GM12878 (cell line): ENCODE data around the gene TEX51. TPM values are rescaled to one million over a fixed set of nuclear protein-coding genes. Genes with fewer than 3 reads are reported as not detected.

Experiments used
- ATAC-seq: fragments of 200-7000 bp; cut with Tn5 transposase; 3 replicates; pipeline ENCODE4 v1.9.1; 2020; ENCODE audit warnings: mild to moderate bottlenecking, moderate library complexity
- BruUV-seq: library from RNA; stranded (reverse); fragments of 400-500 nt; replicated peaks from 2 replicates; lab custom pipeline; 2021; lab: Mats Ljungman, UMichigan
- CTCF ChIA-PET: fragments of 300-600 bp; sonication (Branson Sonifier 250); formaldehyde crosslinking; extraction: SDS; loops from one replicate; lab custom pipeline; 2021; ENCODE audit warnings: inconsistent platforms; lab: Yijun Ruan, JAX
- POLR2A ChIA-PET: fragments of 350-600 bp; formaldehyde crosslinking; extraction: SDS; loops from one replicate; lab custom pipeline; 2021; ENCODE audit warnings: inconsistent platforms; lab: Charles Lee
- RAD21 ChIA-PET: fragments of 300-600 bp; sonication (Branson Sonifier 250); formaldehyde crosslinking; loops from one replicate; lab custom pipeline; 2023; ENCODE audit warnings: antibody characterized with exemption; ENCODE audit not compliant: unreplicated experiment; lab: Charles Lee
- SMC1A ChIA-PET: fragments of 300-600 bp; sonication (Branson Sonifier 250); formaldehyde crosslinking; loops from one replicate; lab custom pipeline; 2023; ENCODE audit not compliant: unreplicated experiment, uncharacterized antibody; lab: Charles Lee
- DNase-seq: peaks from one replicate; pipeline ENCODE4 v3.0.0-alpha.2; 2011; ENCODE audit warnings: low read depth, low spot score
- FAIRE-seq: peaks from 3 replicates; lab custom pipeline; 2011; peaks lifted over from hg19 to GRCh38; lab: Jason Lieb, UNC
- H2AFZ ChIP-seq: 2 replicates; pipeline ENCODE4 v1.6.0; 2011; ENCODE audit warnings: low read depth, low read length, control low read depth; ENCODE audit not compliant: control insufficient read depth
- H3K27ac ChIP-seq: 2 replicates; pipeline ENCODE4 v1.5.1; 2011; ENCODE audit warnings: control low read depth; ENCODE audit not compliant: control insufficient read depth, insufficient read depth
- H3K27me3 ChIP-seq, 2 experiments: replicated peaks in 1 of 2; 2 replicates each; pipeline versions ENCODE4 v1.6.0 to v1.6.1; 2011; ENCODE audit warnings: low read length in 1 of 2; ENCODE audit not compliant: control insufficient read depth in 2 of 2, insufficient read depth in 2 of 2
- H3K36me3 ChIP-seq, 2 experiments: 2 replicates each; pipeline ENCODE4 v1.5.1; 2011; ENCODE audit warnings: low read length in 1 of 2; ENCODE audit not compliant: control insufficient read depth in 2 of 2, insufficient read depth in 2 of 2
- H3K4me1 ChIP-seq: 2 replicates; pipeline ENCODE4 v1.6.1; 2011; ENCODE audit warnings: mild to moderate bottlenecking, low read length, moderate library complexity, mixed read lengths; ENCODE audit not compliant: control insufficient read depth, insufficient read depth
- H3K4me2 ChIP-seq: 2 replicates; pipeline ENCODE4 v1.6.0; 2011; ENCODE audit warnings: control low read depth; ENCODE audit not compliant: control insufficient read depth, insufficient read depth
- H3K4me3 ChIP-seq: fragments of 200-600 bp; sonication (generic); 2 replicates; pipeline ENCODE4 v1.5.1; 2016
- H3K79me2 ChIP-seq: 2 replicates; pipeline ENCODE4 v1.6.0; 2011; ENCODE audit warnings: low read length; ENCODE audit not compliant: control insufficient read depth, insufficient read depth
- H3K9ac ChIP-seq: 2 replicates; pipeline ENCODE4 v1.8.0; 2011; ENCODE audit warnings: low read length, control low read depth, mixed read lengths; ENCODE audit not compliant: control insufficient read depth, insufficient read depth
- H3K9me3 ChIP-seq: replicated peaks from 3 replicates; pipeline ENCODE4 v1.5.1; 2011; ENCODE audit warnings: mild to moderate bottlenecking, low read length; ENCODE audit not compliant: control insufficient read depth, insufficient read depth
- H4K20me1 ChIP-seq: 2 replicates; pipeline ENCODE4 v1.6.0; 2011; ENCODE audit not compliant: control insufficient read depth, insufficient read depth
- CBFB ChIP-seq: IDR thresholded peaks from 2 replicates; pipeline ENCODE4 v1.6.1; 2016; ENCODE audit warnings: antibody characterized with exemption, low read depth
- CBX5 ChIP-seq: sonication (generic); IDR thresholded peaks from 2 replicates; pipeline ENCODE4 v1.6.1; 2016; ENCODE audit warnings: low read depth, moderate library complexity, mild to moderate bottlenecking, inconsistent platforms
- JUND ChIP-seq: IDR thresholded peaks from 2 replicates; pipeline ENCODE4 v1.6.1; 2012; ENCODE audit warnings: low read depth, mild to moderate bottlenecking, low read length, improper control_type of control experiment, moderate library complexity
- KDM1A ChIP-seq: fragments of 200-600 bp; sonication (generic); IDR thresholded peaks from 2 replicates; pipeline ENCODE4 v1.6.1; 2016; ENCODE audit warnings: borderline replicate concordance
- MXI1 ChIP-seq: fragments of 150-350 bp; IDR thresholded peaks from 2 replicates; pipeline ENCODE4 v1.6.1; 2011; ENCODE audit warnings: low read depth, mild to moderate bottlenecking, inconsistent platforms, low read length, improper control_type of control experiment
- PAX5 ChIP-seq: IDR thresholded peaks from 2 replicates; pipeline ENCODE4 v1.6.1; 2011; ENCODE audit warnings: low read depth, low read length, borderline replicate concordance
- PAX8 ChIP-seq: fragments of 450-650 bp; IDR thresholded peaks from 2 replicates; pipeline ENCODE4 v1.6.1; 2017; ENCODE audit warnings: mild to moderate bottlenecking, moderate library complexity
- RAD21 ChIP-seq: IDR thresholded peaks from 2 replicates; pipeline ENCODE4 v1.6.1; 2011; ENCODE audit warnings: mild to moderate bottlenecking, low read depth, low read length, moderate library complexity; ENCODE audit not compliant: insufficient read depth
- SPI1 ChIP-seq: IDR thresholded peaks from 2 replicates; pipeline ENCODE4 v1.6.1; 2011; ENCODE audit warnings: low read depth, mild to moderate bottlenecking, low read length, moderate library complexity, borderline replicate concordance; ENCODE audit not compliant: insufficient read depth
- TARDBP ChIP-seq: IDR thresholded peaks from 2 replicates; pipeline ENCODE4 v1.6.1; 2016; ENCODE audit warnings: borderline replicate concordance
- WGBS: methylation state at CpG from one replicate; pipeline ENCODE4 v1.1.6; 2016; ENCODE audit warnings: low lambda C conversion rate; ENCODE audit not compliant: insufficient replicate concordance, insufficient coverage; ENCODE audit errors: missing lambda C conversion rate; 5-methylcytosine and 5-hydroxymethylcytosine counted together
- in situ Hi-C: fragments of 300-500 bp; cut with MboI; formaldehyde crosslinking; loops from 9 replicates; pipeline ENCODE4 v1.14.3; 2018; ENCODE audit warnings: mixed read lengths
- intact Hi-C: fragments of 100-400 bp; cut with micrococcal nuclease; formaldehyde crosslinking; loops from one replicate; pipeline ENCODE4 v1.14.2; 2022; ENCODE audit not compliant: unreplicated experiment
- polyA plus RNA-seq, 11 experiments: library from polyadenylated mRNA; depleted of rRNA in 4 of 11; unstranded in 6 of 11; stranded (reverse) in 5 of 11; fragments of >200 nt; fragmentation: Nextera tagmentation in 4 of 11; fragmentation: Illumina TruSeq in 1 of 11; extraction: Ambion mirVana in 4 of 11; extraction: Trizol in 1 of 11; gene quantifications; 1 replicate in 1 of 11; 2 replicates in 10 of 11; pipeline versions ENCODE4 v1.2.1 to v1.2.3, GENCODE V29; 2011 to 2016; ENCODE audit warnings: inconsistent platforms in 2 of 11, missing spikeins in 2 of 11, low read depth in 1 of 11
- total RNA-seq, 4 experiments: library from RNA; depleted of rRNA in 3 of 4; stranded (reverse); fragments of >200 nt in 3 of 4; fragmentation: Illumina TruSeq in 1 of 4; extraction: Trizol in 1 of 4; gene quantifications; 2 replicates each; pipeline versions ENCODE4 v1.2.1 to v1.2.3, GENCODE V29; 2013 to 2021
- TF ChIP-seq, protein P1 (sequence below): IDR thresholded peaks from 2 replicates; pipeline ENCODE4 v1.6.1; 2011; ENCODE audit warnings: borderline replicate concordance, low read depth, mild to moderate bottlenecking, moderate library complexity, low read length; ENCODE audit not compliant: insufficient read depth, poor library complexity, severe bottlenecking
- TF ChIP-seq, protein P2 (sequence below): fragments of 450-650 bp; IDR thresholded peaks from 2 replicates; pipeline ENCODE4 v1.6.1; 2014; ENCODE audit warnings: mild to moderate bottlenecking
- TF ChIP-seq, protein P3 (sequence below): fragments of 450-650 bp; IDR thresholded peaks from 2 replicates; pipeline ENCODE4 v1.6.1; 2017; ENCODE audit warnings: borderline replicate concordance

The TEX51 gene
- total and polyA plus RNA-seq, 10 of the 15 experiments (the other 5 are each of a cell fraction or from before 2014, with no cell fraction given), result not detected

DNA sequence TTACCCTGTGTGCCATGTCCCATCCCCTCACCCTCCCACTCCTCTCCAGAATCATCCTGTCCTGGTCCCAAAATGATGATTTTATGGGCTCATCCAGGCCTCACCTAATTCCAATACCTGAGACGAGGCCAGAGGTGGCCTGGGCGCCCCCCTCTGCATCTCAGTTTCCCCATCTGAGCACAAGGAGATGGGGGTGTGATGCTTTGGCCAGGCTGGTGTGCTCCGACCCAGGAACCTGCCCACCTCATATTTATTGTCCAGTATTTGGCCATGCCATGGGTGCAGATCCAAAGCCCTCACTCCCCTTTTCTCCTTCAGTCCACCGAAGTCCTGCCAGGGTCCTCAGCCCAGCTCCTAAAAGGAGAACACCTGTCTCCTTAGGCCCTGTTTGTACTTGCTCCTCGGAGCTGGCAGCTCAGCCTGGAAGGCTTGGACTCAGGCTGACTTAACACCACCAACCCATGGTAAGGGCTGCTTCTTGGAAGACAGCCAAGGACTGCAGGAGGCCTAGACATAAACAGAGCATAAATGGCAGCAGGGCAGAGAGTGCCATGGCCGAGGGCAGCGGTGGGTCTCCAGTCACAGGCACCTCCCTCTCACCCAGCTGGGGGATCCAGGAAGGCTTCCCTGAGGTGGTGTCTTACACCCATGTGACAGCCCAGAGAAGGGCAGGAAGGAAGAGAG lies 3.6 kb downstream of the TEX51 start:
- Histone ChIP-seq H2AFZ (no peak overlapping the region), H3K4me2 (no peak overlapping the region), H3K9ac (no peak overlapping the region), H3K79me2 (no peaks in the 10 kb centered on the region), H4K20me1 (no peaks in the 10 kb centered on the region), H3K27ac (no peak overlapping the region), H3K27me3 (peaks cover 0 to 2% of the 10 kb centered on the region in 2 experiments; a peak in 2 of 4 replicates), H3K4me3 (no peak overlapping the region), H3K4me1 (no peaks in the 10 kb centered on the region)
- DNase-seq, result no peak
- RAD21 ChIA-PET, result no interaction called here
- BruUV-seq, result no TSS peak
- FAIRE-seq, result no peak
- in situ Hi-C loops (no loop called here), intact Hi-C loops (no loop called here)
- POLR2A ChIA-PET, result no interaction called here
- TF ChIP-seq PAX5, result no peak
- TF ChIP-seq CBFB, result no peak
- no peak for TF ChIP-seq KDM1A
- TF ChIP-seq JUND, result no peak
- TF ChIP-seq, all 136 proteins: peak for 0
- ATAC-seq, result no peak
- Histone ChIP-seq H3K36me3 (no peaks in the 10 kb centered on the region), H3K9me3 (no peaks in the 10 kb centered on the region; the same call in 2 of the 3 replicates)
- CTCF ChIA-PET, result no interaction called here
- SMC1A ChIA-PET, result no interaction called here
- WGBS, result 14% methylated on average over 7 of the region's 7 CpGs

DNA sequence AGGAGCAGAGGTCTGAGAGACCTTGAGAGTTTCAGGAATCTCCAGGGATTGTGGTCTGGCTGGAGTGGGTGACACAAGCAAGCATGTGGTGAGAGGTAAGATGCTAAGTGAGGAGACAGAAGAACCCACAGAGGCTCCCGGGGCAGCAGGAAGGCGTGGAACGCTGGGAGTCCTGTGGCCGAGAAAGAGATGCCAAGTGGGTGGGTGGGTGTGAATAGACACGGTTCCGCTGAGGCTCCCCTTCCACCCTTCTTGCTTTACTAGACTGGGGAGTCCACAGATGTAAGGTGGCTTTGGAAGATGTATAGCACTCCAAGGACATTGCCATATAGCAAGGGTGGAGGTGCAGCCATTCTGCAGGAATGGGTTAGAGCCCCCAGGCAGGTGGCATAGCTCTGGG lies 4.2 kb downstream of the TEX51 start:
- no peaks in the 10 kb centered on the region for H4K20me1 ChIP-seq
- SMC1A ChIA-PET, result no interaction called here
- TF ChIP-seq, protein P1, sequence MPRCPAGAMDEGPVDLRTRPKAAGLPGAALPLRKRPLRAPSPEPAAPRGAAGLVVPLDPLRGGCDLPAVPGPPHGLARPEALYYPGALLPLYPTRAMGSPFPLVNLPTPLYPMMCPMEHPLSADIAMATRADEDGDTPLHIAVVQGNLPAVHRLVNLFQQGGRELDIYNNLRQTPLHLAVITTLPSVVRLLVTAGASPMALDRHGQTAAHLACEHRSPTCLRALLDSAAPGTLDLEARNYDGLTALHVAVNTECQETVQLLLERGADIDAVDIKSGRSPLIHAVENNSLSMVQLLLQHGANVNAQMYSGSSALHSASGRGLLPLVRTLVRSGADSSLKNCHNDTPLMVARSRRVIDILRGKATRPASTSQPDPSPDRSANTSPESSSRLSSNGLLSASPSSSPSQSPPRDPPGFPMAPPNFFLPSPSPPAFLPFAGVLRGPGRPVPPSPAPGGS, result no peak
- TF ChIP-seq, protein P2, sequence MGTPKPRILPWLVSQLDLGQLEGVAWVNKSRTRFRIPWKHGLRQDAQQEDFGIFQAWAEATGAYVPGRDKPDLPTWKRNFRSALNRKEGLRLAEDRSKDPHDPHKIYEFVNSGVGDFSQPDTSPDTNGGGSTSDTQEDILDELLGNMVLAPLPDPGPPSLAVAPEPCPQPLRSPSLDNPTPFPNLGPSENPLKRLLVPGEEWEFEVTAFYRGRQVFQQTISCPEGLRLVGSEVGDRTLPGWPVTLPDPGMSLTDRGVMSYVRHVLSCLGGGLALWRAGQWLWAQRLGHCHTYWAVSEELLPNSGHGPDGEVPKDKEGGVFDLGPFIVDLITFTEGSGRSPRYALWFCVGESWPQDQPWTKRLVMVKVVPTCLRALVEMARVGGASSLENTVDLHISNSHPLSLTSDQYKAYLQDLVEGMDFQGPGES, result no peak
- no peak for TF ChIP-seq TARDBP
- TF ChIP-seq, protein P3, sequence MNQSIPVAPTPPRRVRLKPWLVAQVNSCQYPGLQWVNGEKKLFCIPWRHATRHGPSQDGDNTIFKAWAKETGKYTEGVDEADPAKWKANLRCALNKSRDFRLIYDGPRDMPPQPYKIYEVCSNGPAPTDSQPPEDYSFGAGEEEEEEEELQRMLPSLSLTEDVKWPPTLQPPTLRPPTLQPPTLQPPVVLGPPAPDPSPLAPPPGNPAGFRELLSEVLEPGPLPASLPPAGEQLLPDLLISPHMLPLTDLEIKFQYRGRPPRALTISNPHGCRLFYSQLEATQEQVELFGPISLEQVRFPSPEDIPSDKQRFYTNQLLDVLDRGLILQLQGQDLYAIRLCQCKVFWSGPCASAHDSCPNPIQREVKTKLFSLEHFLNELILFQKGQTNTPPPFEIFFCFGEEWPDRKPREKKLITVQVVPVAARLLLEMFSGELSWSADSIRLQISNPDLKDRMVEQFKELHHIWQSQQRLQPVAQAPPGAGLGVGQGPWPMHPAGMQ, result no peak
- no peak for TF ChIP-seq SPI1
- TF ChIP-seq PAX8, result no peak
- no peak for TF ChIP-seq CBFB
- TF ChIP-seq CBX5, result no peak
- TF ChIP-seq RAD21, result no peak
- no peak for TF ChIP-seq MXI1

More for the DNA sequence above, 4.2 kb downstream of the TEX51 start:
- Histone ChIP-seq H3K9ac (no peak overlapping the region), H3K27me3 (peaks cover 0 to 2% of the 10 kb centered on the region in 2 experiments; a peak in 2 of 4 replicates), H2AFZ (no peak overlapping the region), H3K4me3 (no peak overlapping the region), H3K9me3 (no peaks in the 10 kb centered on the region; the same call in 2 of the 3 replicates), H3K4me1 (no peaks in the 10 kb centered on the region), H3K36me3 (no peaks in the 10 kb centered on the region), H3K27ac (no peak overlapping the region), H3K79me2 (no peaks in the 10 kb centered on the region), H3K4me2 (no peak overlapping the region)
- WGBS, result 33% methylated on average over 6 of the region's 6 CpGs
- RAD21 ChIA-PET, result no interaction called here
- in situ Hi-C loops (no loop called here), intact Hi-C loops (no loop called here)
- no TSS peak for BruUV-seq
- CTCF ChIA-PET, result no interaction called here
- no peak for FAIRE-seq
- ATAC-seq, result no peak
- no peak for DNase-seq
- POLR2A ChIA-PET, result no interaction called here
